AG10803 (cell line): ENCODE data around the gene RGS4.

Source experiments
- DNase-seq: peaks from one replicate; pipeline ENCODE4 v3.0.0; 2010; ENCODE audit warnings: low read depth
- H3K4me3 ChIP-seq: 2 replicates; pipeline ENCODE4 v1.5.1; 2011; ENCODE audit warnings: mild to moderate bottlenecking, low read length, control low read depth
- CTCF ChIP-seq: conservative IDR thresholded peaks from 2 replicates; pipeline ENCODE4 v1.5.1; 2011; ENCODE audit warnings: mild to moderate bottlenecking, low read length, control low read depth, inconsistent platforms

The RGS4 gene

GRCh38 chr1:163074716-163075284 lies 5.6 kb downstream of the RGS4 start:
- TF ChIP-seq CTCF, result no peak
- no peak for DNase-seq
- H3K4me3 ChIP-seq, result no peak overlapping the region

DNA sequence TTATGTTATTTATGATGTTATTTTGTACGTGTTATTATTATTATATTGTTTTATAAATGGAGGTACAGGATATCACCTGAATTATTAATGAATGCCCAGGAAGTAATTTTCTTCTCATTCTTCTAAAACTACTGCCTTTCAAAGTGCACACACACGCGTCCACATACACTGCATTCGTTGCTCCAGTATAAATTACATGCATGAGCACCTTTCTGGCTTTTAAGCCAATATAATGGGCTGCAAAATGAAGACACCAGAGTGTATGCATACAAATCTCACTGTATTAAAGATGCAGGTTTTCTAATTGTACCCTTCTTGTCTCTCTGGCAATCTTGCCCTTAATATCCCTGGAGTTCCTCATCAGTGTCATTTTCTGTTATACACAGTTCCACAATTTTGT lies 6.9 kb downstream of the RGS4 start:
- DNase-seq, result no peak
- H3K4me3 ChIP-seq, result no peak overlapping the region
- no peak for TF ChIP-seq CTCF

DNA sequence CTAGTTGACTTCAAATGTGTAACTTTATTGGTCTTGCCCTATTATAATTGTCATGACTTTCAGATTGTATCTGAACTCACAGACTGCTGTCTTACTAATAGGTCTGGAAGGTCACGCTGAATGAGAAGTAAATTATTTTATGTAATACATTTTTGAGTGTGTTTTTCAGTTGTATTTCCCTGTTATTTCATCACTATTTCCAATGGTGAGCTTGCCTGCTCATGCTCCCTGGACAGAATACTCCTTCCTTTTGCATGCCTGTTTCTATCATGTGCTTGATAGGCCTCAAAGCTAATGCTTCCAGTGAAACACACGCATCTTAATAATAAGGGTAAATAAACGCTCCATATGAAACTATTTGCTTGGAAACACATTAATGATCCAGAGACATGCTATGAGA lies 7.3 kb downstream of the RGS4 start:
- no peak for TF ChIP-seq CTCF
- H3K4me3 ChIP-seq, result no peak overlapping the region
- no peak for DNase-seq

DNA sequence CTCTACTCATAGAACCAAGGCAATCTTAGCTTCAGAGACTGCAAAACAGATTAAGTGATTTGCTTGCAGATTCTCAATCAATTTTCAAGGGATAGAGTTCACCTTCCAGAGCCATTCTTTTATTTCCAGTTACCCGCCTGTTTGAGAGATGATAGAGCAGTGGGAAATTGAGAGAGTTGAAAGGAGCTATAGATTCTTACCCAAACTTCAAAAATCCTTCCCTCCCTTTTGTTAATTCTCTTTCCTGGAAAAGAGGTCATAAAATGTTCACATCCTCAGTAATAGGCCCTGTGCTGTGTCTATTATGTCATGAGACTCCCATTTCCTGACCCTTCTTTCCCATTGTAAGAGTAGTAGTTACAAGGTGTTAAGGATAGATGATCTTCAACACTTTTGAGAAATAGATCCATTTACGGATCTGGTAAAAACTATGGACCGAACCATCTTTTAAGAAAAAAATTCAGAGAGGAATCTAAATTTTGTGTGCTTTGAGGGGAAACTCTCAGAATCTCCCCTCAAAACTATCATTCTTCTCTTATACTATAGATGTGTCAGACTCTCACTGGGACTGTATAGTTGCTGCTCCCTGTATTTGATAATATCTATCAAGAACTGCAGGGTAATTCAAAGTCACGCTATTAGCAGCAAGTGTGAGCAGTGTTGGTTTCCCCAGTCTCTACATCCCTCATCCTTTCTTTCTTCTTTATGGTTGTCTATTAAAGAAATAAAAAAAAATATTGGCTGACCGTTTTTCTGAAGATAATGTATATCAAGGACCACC lies 8.0 kb downstream of the RGS4 start:
- no peak for TF ChIP-seq CTCF
- H3K4me3 ChIP-seq, result no peak overlapping the region
- no peak for DNase-seq

GRCh38 chr1:163082971-163083370 lies 13.8 kb downstream of the RGS4 start:
- no peak overlapping the region for H3K4me3 ChIP-seq
- no peak for DNase-seq
- no peak for TF ChIP-seq CTCF

DNA sequence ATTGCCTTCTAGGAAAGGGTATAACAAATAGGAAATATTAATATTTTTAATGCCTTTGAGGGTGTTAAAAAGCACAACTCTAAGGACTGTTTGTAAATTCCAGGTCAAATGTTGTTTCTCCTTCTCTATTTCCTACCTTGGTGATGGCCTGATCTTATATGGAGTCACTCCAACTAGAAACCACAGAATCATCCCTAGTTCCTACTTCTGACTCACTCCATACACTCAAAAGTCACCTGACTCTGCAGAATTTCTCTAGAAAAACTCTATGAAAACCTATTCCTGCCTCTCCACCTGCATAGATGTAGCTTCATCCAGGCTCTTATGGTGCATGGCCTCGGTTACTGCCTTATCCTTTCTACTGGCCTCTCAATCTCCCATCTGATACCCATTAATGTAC lies 14.5 kb downstream of the RGS4 start:
- no peak for TF ChIP-seq CTCF
- no peak overlapping the region for H3K4me3 ChIP-seq
- DNase-seq, result peak; percentile 29

DNA sequence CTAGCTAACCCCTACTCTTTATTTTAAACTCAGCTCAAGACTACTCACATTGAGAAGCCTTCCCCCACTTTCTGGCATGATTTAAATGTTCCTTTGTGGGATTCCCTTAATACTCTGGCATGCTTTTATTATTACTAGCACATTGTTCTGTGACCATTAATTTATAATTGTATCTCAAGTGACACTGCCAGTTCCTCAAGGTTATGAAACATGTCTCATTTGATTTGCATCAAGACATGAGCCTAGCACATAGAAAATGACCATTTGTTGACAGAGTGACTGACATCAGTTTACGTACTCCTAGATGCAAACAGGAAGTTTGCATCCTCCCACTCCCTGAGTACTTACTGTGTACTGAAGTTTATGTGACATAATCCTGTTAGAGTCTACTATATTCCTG lies 15.2 kb downstream of the RGS4 start:
- H3K4me3 ChIP-seq, result no peak overlapping the region
- TF ChIP-seq CTCF, result no peak
- DNase-seq, result peak; percentile 63
